Liver (tissue), 9 donors: Measurements from ENCODE around the gene MEIOB. TPM values are rescaled to one million over a fixed set of nuclear protein-coding genes. Genes with fewer than 3 reads are reported as not detected.

Experiments
- DNase-seq: peaks from one replicate; pipeline ENCODE4 v3.0.0-alpha.2; 2017; ENCODE audit warnings: low spot score
- H3K27ac ChIP-seq, 2 donors: one replicate each; pipeline ENCODE4 v1.7.0; 2013; ENCODE audit warnings: inconsistent platforms in 2 of 2, low read length in 2 of 2, control low read depth in 1 of 2, low read depth in 1 of 2, mild to moderate bottlenecking in 1 of 2
- H3K27me3 ChIP-seq, 4 donors: one replicate each; pipeline versions ENCODE4 v1.6.1 to v1.7.0; 2013; ENCODE audit warnings: low read length in 3 of 4, inconsistent platforms in 1 of 4, mild to moderate bottlenecking in 1 of 4, moderate library complexity in 1 of 4; ENCODE audit not compliant: control insufficient read depth in 4 of 4, insufficient read depth in 4 of 4
- H3K36me3 ChIP-seq, 4 donors: one replicate each; pipeline versions ENCODE4 v1.6.1 to v1.7.0; 2013; ENCODE audit warnings: low read length in 3 of 4, mild to moderate bottlenecking in 3 of 4, low read depth in 1 of 4, moderate library complexity in 1 of 4; ENCODE audit not compliant: control insufficient read depth in 4 of 4, insufficient read depth in 3 of 4
- H3K4me1 ChIP-seq, 4 donors: one replicate each; pipeline versions ENCODE4 v1.6.1 to v1.7.0; 2013; ENCODE audit warnings: low read length in 3 of 4, mild to moderate bottlenecking in 3 of 4, moderate library complexity in 1 of 4; ENCODE audit not compliant: control insufficient read depth in 4 of 4, insufficient read depth in 4 of 4
- H3K4me3 ChIP-seq, 3 donors: one replicate each; pipeline versions ENCODE4 v1.6.1 to v1.7.0; 2013; ENCODE audit warnings: low read length in 3 of 3, control low read depth in 1 of 3, low read depth in 1 of 3, mild to moderate bottlenecking in 1 of 3
- H3K9ac ChIP-seq, 2 donors: one replicate each; pipeline ENCODE4 v1.7.0; 2013; ENCODE audit warnings: low read length in 2 of 2, mild to moderate bottlenecking in 2 of 2, moderate library complexity in 2 of 2, control low read depth in 1 of 2, low read depth in 1 of 2
- H3K9me3 ChIP-seq, 4 donors: one replicate each; pipeline versions ENCODE4 v1.6.1 to v1.7.0; 2013; ENCODE audit warnings: low read length in 3 of 4; ENCODE audit not compliant: control insufficient read depth in 4 of 4
- CTCF ChIP-seq: fragments of 150-350 bp; IDR thresholded peaks from 2 replicates; pipeline ENCODE4 v1.5.1; 2017; ENCODE audit warnings: improper control_type of control experiment, low read depth, low read length; ENCODE audit not compliant: missing input control
- EGR1 ChIP-seq, 2 donors: IDR thresholded peaks; 2 replicates each; pipeline ENCODE4 v1.6.1; 2016 to 2018; ENCODE audit warnings: antibody characterized with exemption in 2 of 2, low read depth in 2 of 2
- FOXA1 ChIP-seq: IDR thresholded peaks from 2 replicates; pipeline ENCODE4 v1.6.1; 2016; ENCODE audit warnings: antibody characterized with exemption
- FOXA2 ChIP-seq: IDR thresholded peaks from 2 replicates; pipeline ENCODE4 v1.6.1; 2016; ENCODE audit warnings: antibody characterized with exemption
- GABPA ChIP-seq, 2 donors: IDR thresholded peaks in 1 of 2; conservative IDR thresholded peaks in 1 of 2; 2 replicates each; pipeline ENCODE4 v1.6.1; 2016; ENCODE audit warnings: antibody characterized with exemption in 2 of 2, mild to moderate bottlenecking in 1 of 2, moderate library complexity in 1 of 2
- HNF4A ChIP-seq, 2 donors: conservative IDR thresholded peaks; 2 replicates each; pipeline ENCODE4 v1.6.1; 2016; ENCODE audit warnings: antibody characterized with exemption in 2 of 2, mild to moderate bottlenecking in 2 of 2
- HNF4G ChIP-seq: IDR thresholded peaks from 2 replicates; pipeline ENCODE4 v1.6.1; 2016; ENCODE audit warnings: antibody characterized with exemption
- JUND ChIP-seq, 2 donors: IDR thresholded peaks; 2 replicates each; pipeline ENCODE4 v1.6.1; 2016; ENCODE audit warnings: antibody characterized with exemption in 2 of 2
- NR2F2 ChIP-seq: IDR thresholded peaks from 2 replicates; pipeline ENCODE4 v1.6.1; 2016; ENCODE audit warnings: antibody characterized with exemption
- RAD21 ChIP-seq, 2 donors: IDR thresholded peaks; 2 replicates each; pipeline ENCODE4 v1.6.1; 2016; ENCODE audit warnings: antibody characterized with exemption in 2 of 2, mild to moderate bottlenecking in 2 of 2
- RXRA ChIP-seq, 2 donors: IDR thresholded peaks; 2 replicates each; pipeline ENCODE4 v1.6.1; 2017 to 2018; ENCODE audit warnings: antibody characterized with exemption in 2 of 2, mild to moderate bottlenecking in 1 of 2
- SP1 ChIP-seq: IDR thresholded peaks from 2 replicates; pipeline ENCODE4 v1.6.1; 2018; ENCODE audit warnings: antibody characterized with exemption, mild to moderate bottlenecking
- TAF1 ChIP-seq: conservative IDR thresholded peaks from 2 replicates; pipeline ENCODE4 v1.6.1; 2016; ENCODE audit warnings: antibody characterized with exemption, mild to moderate bottlenecking
- YY1 ChIP-seq: IDR thresholded peaks from 2 replicates; pipeline ENCODE4 v1.6.1; 2016; ENCODE audit warnings: antibody characterized with exemption, mild to moderate bottlenecking
- ZBTB33 ChIP-seq: IDR thresholded peaks from 2 replicates; pipeline ENCODE4 v1.6.1; 2016; ENCODE audit warnings: antibody characterized with exemption
- WGBS: extraction: QIAGEN DNeasy Blood & Tissue Kit; methylation state at CpG from one replicate; pipeline ENCODE4 v1.1.7; 2013; 5-methylcytosine and 5-hydroxymethylcytosine counted together
- polyA plus RNA-seq, 2 donors: library from polyadenylated mRNA; stranded (reverse) in 1 of 2; unstranded in 1 of 2; fragments of 200-250 nt in 1 of 2; fragments of >200 nt in 1 of 2; fragmentation: Nextera tagmentation in 1 of 2; extraction: Ambion mirVana in 1 of 2; gene quantifications; one replicate each; pipeline versions ENCODE4 v1.2.1 to v1.2.3, GENCODE V29; 2013 to 2015
- total RNA-seq, 2 donors: library from RNA; depleted of rRNA; stranded (reverse); fragments of >200 nt; gene quantifications; one replicate each; pipeline ENCODE4 v1.2.3, GENCODE V29; 2014
- TF ChIP-seq, protein P1 (sequence below): IDR thresholded peaks from 2 replicates; pipeline ENCODE4 v1.6.1; 2016; ENCODE audit warnings: antibody characterized with exemption
- TF ChIP-seq, protein P2 (sequence below): IDR thresholded peaks from 2 replicates; pipeline ENCODE4 v1.6.1; 2016; ENCODE audit warnings: antibody characterized with exemption, mild to moderate bottlenecking
- TF ChIP-seq, protein P3 (sequence below): IDR thresholded peaks from 2 replicates; pipeline ENCODE4 v1.6.1; 2016; ENCODE audit warnings: antibody characterized with exemption
- donor health status: healthy.
- donor health status: healthy.
- donor health status: healthy.
- donor health status: healthy.
- donor health status: healthy.

Gene MEIOB
- total and polyA plus RNA-seq, 4 donors, result 0.33 to 2.2 TPM; not detected in 2

DNA sequence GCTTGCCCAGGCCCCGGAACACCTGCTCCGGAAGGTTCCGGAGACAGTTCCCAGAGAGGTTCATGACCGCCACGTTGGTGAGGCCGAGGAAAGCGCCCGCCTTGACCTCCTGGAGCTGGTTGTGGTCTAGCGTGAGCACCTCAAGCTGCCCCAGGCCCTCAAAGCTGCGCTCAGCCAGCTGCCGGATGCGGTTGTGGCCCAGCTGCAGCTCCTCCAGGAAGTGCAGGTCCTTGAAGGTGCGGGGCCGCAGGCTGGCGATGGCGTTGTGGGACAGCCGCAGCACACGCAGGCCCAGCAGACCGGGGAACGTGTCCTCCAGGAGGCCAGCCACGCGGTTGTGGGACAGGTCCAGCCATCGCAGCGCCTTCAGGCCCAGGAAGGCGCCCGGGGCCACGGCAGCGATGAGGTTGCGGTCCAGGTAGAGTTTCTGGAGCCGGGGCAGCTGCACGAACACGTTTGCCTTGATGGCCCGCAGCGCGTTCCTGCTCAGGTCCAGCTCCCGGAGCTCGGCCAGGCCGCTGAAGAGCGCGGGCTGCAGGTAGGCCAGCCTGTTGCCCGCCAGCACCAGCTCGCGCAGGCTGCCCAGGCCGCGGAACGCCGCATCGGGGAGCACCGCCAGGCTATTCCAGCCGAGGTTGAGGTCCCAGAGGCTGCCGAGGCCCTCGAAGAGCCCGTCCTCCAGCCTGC lies 80.6 kb downstream of the MEIOB start:
- TF ChIP-seq, protein P1, sequence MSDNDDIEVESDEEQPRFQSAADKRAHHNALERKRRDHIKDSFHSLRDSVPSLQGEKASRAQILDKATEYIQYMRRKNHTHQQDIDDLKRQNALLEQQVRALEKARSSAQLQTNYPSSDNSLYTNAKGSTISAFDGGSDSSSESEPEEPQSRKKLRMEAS, result no peak
- TF ChIP-seq NR2F2 (no peak), HNF4A (conservative IDR thresholded peaks at IDR 0.05) (no peak), YY1 (no peak), JUND (IDR thresholded peaks at IDR 0.05) (no peak), FOXA2 (no peak), HNF4G (no peak), RXRA (IDR thresholded peaks at IDR 0.05) (no peak), GABPA (IDR thresholded peaks at IDR 0.05 in 1 of 2, conservative IDR thresholded peaks at IDR 0.05 in 1 of 2) (no peak), RAD21 (IDR thresholded peaks at IDR 0.05) (no peak)
- Histone ChIP-seq H3K27ac (no peak overlapping the region), H3K36me3 (peaks cover 0 to 34% (median 5%) of the 10 kb centered on the region in 4 donors), H3K9me3 (no peaks in the 10 kb centered on the region), H3K4me3 (no peak overlapping the region), H3K4me1 (peaks cover 20 to 66% (median 48%) of the 10 kb centered on the region in 4 donors), H3K9ac (no peak overlapping the region), H3K27me3 (no peaks in the 10 kb centered on the region)
- 84% methylated on average over 53 of the region's 53 CpGs for WGBS
- DNase-seq, result no peak

DNA sequence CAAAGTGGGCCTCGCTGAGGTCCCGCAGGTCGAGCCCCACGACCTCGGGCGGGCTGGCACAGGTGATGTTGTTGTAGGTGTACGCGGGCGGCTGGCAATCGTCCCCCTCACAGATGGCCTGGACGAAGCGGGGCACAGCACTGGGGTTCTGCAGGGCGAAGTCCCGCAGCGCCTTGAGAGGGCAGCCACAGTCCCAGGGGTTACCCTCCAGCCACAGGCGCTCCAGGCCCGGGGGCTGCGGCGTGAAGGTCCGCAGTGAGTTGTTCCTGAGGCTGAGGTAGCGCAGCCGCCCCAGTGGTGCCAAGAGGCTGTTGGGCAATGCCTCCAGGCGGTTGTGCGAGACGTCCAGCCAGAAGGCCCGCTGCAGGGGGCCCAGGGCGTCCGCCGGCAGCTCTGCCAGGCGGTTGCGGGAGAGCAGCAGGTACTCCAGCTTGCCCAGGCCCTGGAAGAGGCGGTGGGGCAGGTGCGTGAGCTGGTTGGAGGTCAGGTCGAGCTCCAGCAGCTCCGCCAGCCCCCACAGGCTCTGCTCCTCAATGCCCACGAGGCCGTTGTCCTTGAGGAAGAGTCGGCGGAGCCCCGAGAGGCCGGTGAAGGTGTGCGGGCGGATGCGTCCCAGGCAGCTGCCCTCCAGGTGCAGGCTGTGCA lies 81.2 kb downstream of the MEIOB start:
- WGBS, result 63% methylated on average over 44 of the region's 44 CpGs
- no peak for DNase-seq
- peaks cover 0 to 34% (median 5%) of the 10 kb centered on the region in 4 donors for H3K36me3 ChIP-seq
- no peaks in the 10 kb centered on the region for H3K9me3 ChIP-seq
- no peak overlapping the region for H3K9ac ChIP-seq
- H3K27me3 ChIP-seq, result no peaks in the 10 kb centered on the region
- no peak overlapping the region for H3K4me3 ChIP-seq
- TF ChIP-seq, protein P1, result no peak
- TF ChIP-seq HNF4A (conservative IDR thresholded peaks at IDR 0.05) (no peak), YY1 (no peak), SP1 (no peak), ZBTB33 (no peak), RXRA (IDR thresholded peaks at IDR 0.05) (no peak), RAD21 (IDR thresholded peaks at IDR 0.05) (no peak), EGR1 (IDR thresholded peaks at IDR 0.05; ENCODE audit: low read depth in 2 of 2) (no peak), TAF1 (no peak), CTCF (no peak), FOXA1 (no peak), FOXA2 (no peak), NR2F2 (no peak), GABPA (IDR thresholded peaks at IDR 0.05 in 1 of 2, conservative IDR thresholded peaks at IDR 0.05 in 1 of 2) (no peak), HNF4G (no peak), JUND (IDR thresholded peaks at IDR 0.05) (no peak)
- TF ChIP-seq, protein P2, sequence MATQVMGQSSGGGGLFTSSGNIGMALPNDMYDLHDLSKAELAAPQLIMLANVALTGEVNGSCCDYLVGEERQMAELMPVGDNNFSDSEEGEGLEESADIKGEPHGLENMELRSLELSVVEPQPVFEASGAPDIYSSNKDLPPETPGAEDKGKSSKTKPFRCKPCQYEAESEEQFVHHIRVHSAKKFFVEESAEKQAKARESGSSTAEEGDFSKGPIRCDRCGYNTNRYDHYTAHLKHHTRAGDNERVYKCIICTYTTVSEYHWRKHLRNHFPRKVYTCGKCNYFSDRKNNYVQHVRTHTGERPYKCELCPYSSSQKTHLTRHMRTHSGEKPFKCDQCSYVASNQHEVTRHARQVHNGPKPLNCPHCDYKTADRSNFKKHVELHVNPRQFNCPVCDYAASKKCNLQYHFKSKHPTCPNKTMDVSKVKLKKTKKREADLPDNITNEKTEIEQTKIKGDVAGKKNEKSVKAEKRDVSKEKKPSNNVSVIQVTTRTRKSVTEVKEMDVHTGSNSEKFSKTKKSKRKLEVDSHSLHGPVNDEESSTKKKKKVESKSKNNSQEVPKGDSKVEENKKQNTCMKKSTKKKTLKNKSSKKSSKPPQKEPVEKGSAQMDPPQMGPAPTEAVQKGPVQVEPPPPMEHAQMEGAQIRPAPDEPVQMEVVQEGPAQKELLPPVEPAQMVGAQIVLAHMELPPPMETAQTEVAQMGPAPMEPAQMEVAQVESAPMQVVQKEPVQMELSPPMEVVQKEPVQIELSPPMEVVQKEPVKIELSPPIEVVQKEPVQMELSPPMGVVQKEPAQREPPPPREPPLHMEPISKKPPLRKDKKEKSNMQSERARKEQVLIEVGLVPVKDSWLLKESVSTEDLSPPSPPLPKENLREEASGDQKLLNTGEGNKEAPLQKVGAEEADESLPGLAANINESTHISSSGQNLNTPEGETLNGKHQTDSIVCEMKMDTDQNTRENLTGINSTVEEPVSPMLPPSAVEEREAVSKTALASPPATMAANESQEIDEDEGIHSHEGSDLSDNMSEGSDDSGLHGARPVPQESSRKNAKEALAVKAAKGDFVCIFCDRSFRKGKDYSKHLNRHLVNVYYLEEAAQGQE, result no peak
- TF ChIP-seq, protein P3, sequence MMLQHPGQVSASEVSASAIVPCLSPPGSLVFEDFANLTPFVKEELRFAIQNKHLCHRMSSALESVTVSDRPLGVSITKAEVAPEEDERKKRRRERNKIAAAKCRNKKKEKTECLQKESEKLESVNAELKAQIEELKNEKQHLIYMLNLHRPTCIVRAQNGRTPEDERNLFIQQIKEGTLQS, result no peak
- H3K4me1 ChIP-seq, result peaks cover 20 to 72% (median 52%) of the 10 kb centered on the region in 4 donors
- H3K27ac ChIP-seq, result no peak overlapping the region
